Stimulated activated CD4-positive, alpha-beta T cell treated with anti-CD3 and anti-CD28 coated beads, Interleukin-15, amount 100 ng/mL, for 1 hour (primary cell): ENCODE measurements around the gene C16orf74.

ENCODE experiments used
- DNase-seq, 2 donors: peaks; one replicate each; pipeline ENCODE4 v3.0.0-alpha.2; 2020; ENCODE audit warnings: low read depth in 1 of 2, low spot score in 1 of 2

The C16orf74 gene

DNA sequence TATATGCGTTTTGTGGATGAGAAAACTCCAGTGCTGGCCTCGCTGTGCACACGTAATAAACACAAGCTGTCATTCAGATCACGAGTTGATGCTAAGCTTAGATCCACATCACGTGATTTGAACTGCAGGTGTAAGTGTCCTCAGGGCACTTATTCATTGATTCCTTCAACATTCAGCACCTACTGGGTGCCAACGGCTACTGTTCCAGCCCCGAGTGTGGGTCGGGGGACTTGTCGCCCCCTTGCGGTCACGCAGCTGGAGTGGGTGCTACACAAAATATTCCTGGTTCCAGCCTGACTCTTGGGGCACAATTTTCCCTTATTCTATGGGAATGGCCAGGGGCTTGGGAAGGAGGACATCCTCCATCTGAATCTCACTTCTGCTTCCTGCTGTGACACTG is 32.2 kb downstream of the C16orf74 start:
- no peak for DNase-seq

DNA sequence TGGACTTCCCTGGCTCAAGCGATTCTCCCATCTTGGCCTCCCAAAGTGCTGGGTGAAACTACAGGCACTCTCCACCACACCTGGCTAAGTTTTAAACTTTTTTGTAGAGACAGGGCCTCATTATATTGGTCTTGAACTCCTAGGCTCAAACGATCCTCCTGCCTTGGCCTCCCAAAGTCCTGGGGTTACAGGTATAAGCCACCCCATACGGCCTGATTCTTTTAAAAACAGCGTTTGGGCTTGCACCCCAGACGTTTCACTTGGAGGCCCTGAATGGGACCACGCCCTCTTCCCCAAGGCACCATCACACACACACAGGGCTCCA is 32.8 kb downstream of the C16orf74 start:
- DNase-seq, result no peak

DNA sequence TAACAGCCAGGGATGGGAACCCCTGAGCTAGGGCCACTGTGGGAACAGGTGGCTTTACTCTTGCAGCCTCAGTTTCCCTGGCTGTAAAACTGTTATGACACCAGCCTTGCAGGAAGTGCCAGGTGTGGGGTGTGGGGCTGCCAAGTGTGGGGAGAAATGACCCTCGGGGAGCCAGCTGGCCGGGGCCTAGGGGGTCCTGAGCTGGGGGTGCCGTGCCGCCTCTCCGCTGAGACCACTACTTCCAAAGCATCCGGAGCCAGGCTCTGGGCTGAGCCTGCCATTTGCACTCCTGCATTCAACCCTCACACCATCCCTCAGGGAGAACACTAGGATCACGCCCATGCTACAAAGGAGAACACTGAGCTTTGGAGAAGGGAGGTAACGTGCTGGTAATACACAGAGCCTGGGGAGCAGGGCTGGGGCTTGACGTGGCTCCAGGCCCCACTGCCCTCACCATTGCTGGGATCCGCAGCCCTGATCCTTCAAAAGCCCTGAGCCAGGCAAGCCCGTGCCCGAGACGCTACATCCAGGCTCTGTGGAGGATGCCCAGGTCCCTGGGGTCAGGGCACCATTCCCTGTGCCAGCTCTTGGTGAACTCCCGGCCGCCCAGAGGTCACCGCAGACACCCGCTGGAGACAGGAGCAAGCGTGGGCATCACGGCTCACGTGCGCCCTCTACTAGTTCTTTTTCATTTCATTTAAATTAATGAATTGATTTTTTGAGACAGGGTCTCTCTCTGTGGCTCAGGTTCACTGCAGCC is 33.3 kb downstream of the C16orf74 start:
- DNase-seq, result peak; percentile 14 to 30

DNA sequence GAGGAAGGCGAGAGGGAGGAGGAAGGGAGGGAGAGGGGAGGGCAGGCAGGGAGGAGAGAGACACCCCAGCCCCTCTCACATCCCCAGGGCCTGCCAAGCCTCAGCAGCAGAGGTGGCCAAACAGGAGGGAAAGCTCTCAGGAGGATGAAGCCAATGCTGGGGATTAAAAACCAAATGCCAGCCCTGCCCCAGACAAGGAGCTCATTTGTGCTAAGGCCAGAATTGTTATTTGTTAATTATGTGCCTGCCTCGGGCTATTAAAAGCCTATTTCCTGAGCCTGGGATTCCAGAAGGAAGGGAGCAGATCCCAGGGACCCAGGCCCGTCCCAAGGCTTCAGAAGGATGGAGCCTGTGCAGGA is 34.2 kb downstream of the C16orf74 start:
- no peak for DNase-seq

DNA sequence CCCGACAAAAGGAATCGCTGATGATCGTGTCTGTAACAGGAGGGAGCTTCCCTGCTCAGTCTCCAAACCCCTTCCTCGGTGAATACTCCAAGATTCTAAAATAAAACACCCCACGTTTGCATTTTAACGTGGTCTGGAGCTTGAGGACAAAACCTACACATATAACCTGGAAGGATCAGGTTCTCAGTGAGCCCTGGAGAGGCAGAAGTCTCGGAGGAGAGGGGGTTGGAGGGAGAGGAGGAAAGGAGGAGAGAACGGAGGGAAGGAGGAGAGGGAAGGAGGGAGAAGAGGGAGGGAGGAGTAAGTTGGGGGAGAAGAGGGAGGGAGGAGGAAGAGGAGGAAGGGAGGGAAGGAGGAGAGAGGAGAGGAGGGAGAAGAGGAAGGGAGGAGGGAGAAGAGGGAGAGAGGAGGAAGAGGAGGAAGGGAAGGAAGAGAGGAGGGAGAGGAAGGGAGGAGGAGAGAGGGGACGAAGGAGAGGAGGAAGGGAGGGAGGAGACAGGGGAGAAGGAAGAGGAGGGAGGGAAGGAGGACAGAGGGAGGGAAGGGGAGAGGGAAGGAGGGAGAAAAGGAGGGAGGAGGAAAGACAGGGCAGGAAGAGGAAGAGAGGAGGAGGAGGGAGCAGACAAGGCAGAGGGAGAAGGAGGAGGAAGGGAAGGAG is 34.7 kb downstream of the C16orf74 start:
- DNase-seq, result no peak

DNA sequence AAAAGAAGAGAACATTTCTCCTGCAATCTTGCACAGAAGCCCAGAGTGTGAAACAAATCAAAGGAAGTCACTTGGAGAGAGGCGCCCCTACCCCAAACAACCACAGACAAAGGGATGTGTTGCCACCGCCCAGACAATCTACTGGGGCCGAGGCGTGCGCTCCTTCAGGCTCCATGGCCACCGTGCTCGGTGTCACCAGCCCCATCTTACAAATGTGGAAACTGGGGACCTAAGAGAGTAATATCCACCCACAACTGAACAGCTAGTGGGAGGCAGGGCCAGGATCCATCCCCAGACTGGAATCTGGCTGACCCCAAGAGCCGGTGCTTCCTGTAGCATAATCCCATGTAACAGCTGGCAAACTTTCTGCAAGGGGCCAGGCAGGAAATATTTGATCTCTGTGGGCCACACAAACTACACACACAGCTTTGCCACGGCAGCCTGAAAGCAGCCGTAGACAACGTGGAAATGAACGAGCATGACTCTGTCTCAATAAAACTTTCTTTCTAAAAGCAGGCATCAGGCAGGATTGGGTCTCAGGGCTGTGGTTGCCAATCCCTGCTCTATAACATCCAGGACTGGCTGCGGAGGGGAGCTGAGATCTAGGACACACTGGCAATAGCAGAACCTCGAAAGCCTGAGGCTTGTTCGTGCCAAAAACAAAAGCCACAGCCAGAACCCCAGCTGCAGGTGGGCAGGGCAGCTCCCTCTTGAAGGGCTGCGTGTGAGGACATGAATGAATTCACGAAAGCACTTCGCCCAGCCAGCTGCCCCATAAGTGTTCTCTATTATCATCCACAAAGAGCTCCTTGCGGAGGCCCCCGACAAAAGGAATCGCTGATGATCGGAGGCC is 35.5 kb downstream of the C16orf74 start:
- DNase-seq, result no peak

DNA sequence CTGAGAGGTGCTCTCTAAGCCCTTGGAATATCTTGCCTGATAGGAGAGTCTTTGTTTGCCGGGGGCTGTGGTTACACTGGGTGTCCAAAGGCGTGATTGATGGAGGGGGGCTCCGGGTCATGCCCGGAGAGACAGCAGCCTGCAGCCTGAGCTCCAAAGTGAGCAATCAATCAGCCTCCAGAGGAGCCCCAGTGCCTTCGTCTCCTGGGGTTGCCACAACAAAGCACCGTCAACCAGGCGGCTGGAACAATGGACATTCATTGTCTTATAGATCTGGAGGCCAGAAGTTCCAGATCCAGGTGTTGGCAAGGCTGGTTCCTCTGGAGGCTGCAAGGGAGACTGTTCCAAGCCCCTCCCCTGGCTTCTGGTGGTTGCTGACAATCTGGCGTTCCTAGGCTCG is 38.1 kb downstream of the C16orf74 start:
- DNase-seq, result no peak

DNA sequence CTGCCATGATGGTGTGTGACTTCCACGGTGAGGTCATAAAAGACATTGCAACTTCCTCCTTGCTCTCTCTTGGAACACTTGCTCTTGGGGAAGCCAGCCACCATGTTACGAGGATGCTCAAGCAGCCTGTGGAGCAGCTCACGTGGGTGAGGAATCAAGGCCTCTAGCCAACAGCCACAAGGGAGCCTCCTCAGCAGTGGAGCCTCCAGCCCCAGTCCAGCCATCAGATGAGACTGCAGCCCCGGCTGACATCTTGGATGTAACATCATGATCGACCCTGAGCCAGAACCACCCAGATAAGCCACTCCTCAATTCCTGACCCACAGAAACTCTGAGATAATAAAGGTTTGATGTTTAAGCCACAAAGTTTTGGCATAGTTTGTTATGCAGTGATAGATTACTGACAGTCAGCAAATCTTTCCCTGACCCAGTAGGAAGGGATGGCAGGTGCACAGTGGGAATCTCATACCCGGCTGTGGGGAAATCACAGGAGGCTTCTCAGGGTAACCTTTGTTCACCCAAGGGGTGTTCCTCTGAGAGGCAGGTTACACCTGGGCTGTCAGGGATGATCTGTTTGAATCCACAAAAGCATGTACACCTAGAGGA is 38.8 kb downstream of the C16orf74 start:
- DNase-seq, result no peak

DNA sequence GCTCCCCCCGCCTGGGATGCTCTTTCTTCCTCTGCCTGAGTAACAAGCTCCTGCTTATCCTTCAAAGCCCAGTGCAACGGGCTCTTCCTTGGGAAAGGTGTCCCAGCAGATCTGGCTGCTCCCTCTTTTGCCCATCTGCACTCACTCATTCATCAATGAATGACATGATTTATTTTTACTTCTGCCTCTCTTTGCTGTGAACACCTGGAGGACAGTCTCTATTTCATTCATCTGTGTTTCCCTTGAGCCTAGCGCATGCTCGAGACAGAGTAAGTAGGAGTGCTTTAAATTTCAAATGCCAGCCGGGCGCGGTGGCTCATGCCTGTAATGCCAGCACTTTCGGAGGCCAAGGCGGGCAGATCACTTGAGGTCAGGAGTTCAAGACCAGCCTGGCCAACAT is 40.2 kb downstream of the C16orf74 start:
- no peak for DNase-seq

DNA sequence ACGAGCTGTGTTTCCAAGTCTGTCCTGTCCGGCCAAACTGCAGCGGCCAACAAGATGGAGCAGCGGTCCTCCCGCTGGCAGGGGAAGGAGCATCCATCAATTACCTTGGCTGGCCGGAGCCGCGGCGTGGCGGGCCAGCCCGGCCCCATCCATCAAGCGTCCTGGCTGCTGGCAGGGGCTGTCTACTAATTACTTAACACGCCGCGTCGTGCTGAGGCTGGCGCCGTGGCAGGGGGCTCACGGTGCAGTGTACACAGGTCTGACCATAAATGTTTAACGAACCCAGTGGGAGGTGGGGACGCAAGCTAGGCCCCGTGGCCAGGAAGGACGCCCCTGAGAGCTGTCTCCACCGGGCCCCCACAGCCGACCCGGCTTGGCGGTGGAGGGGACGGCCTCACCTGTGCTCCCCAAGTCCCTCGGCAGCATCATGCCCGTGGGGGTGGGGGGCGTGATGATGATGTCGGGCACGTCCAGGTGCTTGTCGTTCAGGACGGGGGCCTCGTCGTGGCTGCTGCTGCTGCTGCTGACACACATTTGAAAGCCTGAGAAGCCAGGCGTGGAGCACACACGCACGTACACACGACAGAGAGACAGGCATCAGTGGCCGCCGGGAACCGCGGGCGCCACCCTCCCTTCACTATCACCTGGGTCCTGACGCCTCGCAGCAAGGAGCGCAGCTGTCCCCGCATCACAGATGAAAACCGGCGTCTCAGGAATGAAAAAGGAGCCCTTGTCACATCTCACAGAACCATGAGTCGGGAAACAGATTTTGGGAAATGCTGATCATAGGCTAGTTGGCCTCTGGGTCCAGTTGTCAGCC is 40.9 kb downstream of the C16orf74 start:
- no peak for DNase-seq

DNA sequence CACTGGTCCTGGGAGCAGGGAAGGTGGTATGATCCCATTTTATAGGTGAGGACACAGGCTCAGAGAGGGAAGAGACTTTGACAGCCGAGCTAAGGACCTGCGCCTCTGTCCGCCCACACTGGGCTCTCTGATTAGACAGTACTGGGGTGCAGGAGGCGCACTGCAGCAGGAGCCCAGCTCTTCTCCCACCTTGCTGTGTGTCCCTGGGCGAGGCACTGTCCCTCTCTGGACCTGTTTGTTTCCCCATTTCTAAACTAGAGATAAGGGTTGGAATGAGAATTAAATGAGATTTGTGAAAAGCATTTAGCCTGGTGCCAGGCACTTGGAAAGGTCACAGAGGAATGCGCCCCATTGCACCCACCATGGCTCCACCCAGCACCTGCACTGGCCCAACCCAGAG is 42.6 kb downstream of the C16orf74 start:
- no peak for DNase-seq

DNA sequence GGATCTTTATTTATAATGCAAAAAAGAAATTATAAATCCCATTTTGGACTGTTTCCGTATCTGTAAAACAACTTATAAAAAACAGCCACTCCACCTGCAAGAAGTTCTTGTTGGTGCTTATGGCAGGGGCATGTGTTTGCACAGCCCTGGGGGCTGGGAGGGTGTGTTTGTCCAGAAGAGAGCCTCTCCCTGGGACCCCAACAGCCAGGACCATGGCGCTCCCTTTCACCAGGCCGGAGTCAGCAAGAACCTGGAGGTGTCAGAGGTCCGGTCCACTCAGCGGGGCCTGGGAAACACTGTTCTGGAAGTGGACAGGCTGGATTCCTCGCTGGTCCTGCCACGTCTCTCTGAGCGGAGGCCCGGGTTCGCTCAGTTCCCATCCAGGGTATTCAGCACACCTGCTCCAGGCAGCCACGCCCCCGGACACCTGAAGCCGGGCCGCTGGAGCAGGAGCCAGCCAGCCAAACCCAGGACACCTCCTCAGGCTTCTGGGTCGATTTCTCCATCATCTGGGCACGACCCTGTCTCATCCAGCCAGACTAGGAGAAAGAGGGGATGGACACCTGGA is 43.3 kb downstream of the C16orf74 start:
- DNase-seq, result no peak

DNA sequence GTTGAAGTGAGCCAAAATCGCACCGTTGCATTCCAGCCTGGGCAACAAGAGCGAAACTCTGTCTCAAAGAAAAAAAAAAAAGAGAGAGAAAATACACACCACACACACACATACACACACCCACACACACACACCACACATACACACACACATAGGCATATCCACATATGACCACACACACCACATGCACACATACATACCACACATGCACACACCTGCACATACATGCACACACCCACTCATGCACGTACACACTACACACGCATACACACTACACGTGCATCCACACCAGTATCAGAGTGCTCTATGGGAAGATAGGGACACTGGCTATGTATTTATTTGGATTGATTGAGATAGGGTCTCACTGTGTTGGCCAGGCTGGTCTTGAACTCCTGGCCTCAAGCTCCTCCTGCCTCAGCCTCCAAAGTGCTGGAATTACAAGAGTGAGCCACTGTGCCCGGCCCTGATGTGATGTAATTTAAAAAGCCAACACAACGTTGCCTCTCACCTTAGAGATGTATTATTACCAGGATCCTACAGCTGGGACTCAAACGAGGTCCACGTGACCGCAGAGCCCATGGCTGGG is 44.4 kb downstream of the C16orf74 start:
- no peak for DNase-seq

DNA sequence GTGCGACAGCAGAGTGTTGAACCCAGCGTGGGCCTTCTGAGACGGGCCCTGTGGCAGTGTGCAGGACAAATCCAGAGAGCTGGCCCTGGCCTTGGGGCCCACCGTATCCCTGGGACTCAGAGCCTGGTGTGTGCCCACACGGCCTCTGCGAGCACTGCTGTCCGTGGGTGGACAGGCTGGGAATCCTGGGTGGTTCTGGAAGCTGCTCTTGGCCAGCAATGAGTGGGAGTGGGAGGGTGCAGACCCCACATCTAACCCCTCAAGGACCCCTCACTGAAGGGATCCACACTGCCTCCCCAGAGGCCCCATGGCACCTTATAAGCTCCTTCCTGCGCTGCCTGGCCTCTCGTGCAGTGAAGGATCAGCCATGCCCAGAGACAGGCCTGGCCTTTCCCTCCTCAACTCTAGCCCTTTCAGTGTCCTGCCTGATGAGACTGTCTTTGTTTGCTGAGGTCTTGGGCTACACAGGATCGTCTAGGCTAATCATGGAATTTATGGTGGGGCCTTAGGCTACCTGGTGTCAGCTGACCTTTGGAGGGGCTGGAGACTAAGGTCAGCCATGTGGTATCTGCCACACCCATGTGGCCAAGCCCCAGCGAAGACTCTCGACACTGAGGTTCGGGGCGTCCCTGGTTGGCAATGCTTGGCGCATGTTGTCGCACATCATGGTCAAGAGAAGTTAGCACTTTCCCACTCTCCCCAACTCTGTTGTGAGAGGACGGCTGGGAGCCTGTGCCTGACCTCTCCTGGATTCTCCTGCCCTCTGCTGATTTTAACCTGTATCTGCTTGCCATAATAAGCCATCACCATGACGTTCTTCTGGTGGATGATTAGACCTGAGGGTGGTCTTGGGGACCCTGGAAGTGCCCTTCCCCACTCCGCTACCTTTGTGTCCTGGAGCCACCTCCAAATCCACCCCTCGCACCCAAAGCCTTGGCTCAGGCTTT is 45.7 kb downstream of the C16orf74 start:
- DNase-seq, result no peak

DNA sequence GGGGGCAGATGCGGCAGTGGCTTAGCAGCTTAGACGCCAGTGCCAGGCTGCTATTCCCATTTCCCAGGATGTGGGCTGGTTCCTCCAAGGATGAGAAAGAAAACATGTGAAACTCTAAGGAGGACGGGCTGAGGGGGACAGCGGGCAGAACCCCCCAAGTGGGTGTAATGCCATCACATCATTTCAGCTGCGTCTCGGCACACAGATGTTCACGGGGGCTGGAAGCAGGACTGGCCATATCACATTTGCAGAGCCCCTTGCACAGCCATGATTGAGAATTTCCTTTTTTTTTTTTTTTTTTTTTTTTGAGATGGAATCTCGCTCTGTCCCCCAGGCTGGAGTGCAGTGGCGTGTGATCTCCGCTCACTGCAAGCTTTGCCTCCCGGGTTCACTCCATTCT is 46.9 kb downstream of the C16orf74 start:
- no peak for DNase-seq

DNA sequence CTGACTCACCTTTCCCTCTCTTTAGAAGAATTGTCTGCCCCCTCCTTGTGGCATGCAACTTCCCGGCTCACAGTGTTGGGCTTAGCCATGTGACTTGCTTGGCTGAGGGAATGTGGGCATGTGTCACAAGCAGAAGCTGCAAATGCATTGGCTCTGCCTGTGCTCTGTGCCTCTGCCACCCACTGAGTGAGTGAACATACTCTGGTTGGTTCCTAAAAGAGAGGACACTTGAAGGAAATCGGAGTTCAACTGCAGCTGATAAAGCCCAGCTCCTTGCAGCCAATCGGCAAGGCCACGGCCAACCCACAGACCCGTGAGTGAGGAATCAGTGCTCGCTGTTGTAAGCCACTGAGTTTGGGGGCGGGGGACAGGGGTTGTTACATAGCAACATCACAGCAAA is 51.3 kb downstream of the C16orf74 start:
- DNase-seq, result no peak

DNA sequence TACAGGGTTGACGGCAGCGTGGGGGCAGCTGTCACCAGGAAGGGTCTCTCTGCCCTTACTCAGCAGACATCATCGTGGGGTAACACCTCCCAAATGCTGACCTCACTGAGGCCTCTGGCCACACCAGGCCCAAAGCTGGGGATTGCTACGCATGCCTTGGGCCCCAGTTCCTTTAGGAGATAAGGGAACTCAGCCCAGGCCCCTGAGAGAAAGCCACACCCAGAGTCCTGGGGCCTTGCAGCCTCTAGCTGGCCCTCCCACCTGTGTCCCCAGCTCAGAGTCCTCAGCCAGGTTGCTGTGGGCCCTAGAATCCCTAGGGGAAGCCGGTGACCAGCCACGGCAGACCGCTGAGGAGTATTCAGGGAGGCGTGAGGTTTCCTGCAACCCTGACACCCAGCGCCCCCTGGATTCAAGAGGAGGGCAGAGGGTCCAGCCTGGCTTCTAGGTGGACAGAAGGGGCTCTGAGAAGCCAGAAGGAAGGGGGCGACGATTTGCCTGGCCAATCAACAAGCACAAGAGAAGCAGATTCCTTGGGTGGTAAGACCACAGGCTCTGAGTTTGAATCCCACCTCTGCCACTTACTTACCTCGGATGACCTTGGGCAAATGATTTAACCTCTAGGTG is 51.8 kb downstream of the C16orf74 start:
- DNase-seq, result no peak

DNA sequence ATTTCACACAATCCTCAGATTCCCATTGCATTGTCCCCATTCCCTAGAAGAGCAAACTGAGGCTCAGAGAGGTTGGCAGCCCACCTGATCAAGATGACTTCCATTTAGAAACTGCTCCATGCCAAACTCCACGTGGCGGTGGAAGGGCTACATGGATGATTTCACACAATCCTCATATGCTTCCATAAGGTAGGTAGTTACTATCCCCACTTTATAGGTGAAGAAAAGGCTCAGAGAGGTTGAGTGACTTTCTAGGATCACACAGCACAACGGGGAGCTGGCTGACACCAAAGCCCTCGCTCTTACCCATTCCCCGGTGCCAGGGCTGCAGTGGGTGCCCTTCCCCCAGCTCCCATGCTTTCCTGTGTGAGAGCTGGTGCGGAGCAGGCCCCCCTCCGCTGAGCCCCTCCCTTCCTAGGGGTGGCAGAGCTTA is 52.4 kb downstream of the C16orf74 start:
- DNase-seq, result no peak

DNA sequence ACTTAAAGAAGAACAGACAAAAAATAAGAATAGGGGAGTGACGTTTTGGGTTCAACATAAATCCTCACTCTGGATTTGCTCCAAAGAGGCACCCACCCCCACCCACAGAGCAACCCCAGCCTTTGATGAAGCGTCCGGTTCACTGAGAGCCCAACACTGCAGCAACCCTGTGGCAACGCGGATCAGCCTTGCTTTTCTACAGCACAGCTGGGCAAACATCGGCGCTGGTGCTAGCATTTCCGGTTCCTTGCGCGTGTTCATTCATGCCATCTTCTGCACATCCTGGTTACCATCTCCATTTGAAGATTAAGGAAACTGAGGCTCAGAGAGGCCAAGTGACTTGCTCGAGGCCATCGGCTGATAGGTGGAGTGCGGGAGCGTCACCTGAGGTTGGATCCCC is 53.5 kb downstream of the C16orf74 start:
- no peak for DNase-seq
